Small intestine (tissue), 7 donors: ENCODE measurements around the gene BLOC1S4. TPM values are rescaled to one million over a fixed set of nuclear protein-coding genes. Genes with fewer than 3 reads are reported as not detected.

Source experiments
- DNase-seq, 2 donors: peaks; one replicate each; pipeline versions ENCODE4 v3.0.0 to v3.0.0-alpha.2; 2013
- FAIRE-seq: peaks from 2 replicates; lab custom pipeline; 2012; peaks lifted over from hg19 to GRCh38; lab: Jason Lieb, UNC
- H3K27ac ChIP-seq, 3 donors: one replicate each; pipeline ENCODE4 v1.5.1; 2013; ENCODE audit warnings: low read length in 2 of 3, mild to moderate bottlenecking in 2 of 3, control low read depth in 1 of 3, inconsistent platforms in 1 of 3, low read depth in 1 of 3, moderate library complexity in 1 of 3
- H3K27me3 ChIP-seq, 3 donors: one replicate each; pipeline ENCODE4 v1.6.1; 2013; ENCODE audit warnings: low read length in 3 of 3, inconsistent platforms in 1 of 3; ENCODE audit not compliant: control insufficient read depth in 3 of 3, insufficient read depth in 3 of 3
- H3K36me3 ChIP-seq, 3 donors: one replicate each; pipeline ENCODE4 v1.6.1; 2013; ENCODE audit warnings: low read length in 3 of 3, inconsistent platforms in 1 of 3, low read depth in 1 of 3, mild to moderate bottlenecking in 1 of 3, moderate library complexity in 1 of 3; ENCODE audit not compliant: control insufficient read depth in 3 of 3, insufficient read depth in 2 of 3
- H3K4me1 ChIP-seq, 3 donors: one replicate each; pipeline ENCODE4 v1.6.1; 2013; ENCODE audit warnings: low read length in 2 of 3, inconsistent platforms in 1 of 3, low read depth in 1 of 3, mild to moderate bottlenecking in 1 of 3, moderate library complexity in 1 of 3; ENCODE audit not compliant: control insufficient read depth in 3 of 3, insufficient read depth in 2 of 3
- H3K4me3 ChIP-seq, 3 donors: one replicate each; pipeline ENCODE4 v1.5.1; 2013; ENCODE audit warnings: low read length in 3 of 3, control low read depth in 1 of 3, inconsistent platforms in 1 of 3, low read depth in 1 of 3, mild to moderate bottlenecking in 1 of 3, moderate library complexity in 1 of 3
- H3K9me3 ChIP-seq, 2 donors: one replicate each; pipeline ENCODE4 v1.6.1; 2013; ENCODE audit warnings: low read depth in 1 of 2, low read length in 1 of 2; ENCODE audit not compliant: control insufficient read depth in 2 of 2, insufficient read depth in 1 of 2
- WGBS, 3 donors: extraction: QIAGEN DNeasy Blood & Tissue Kit; methylation state at CpG; one replicate each; pipeline ENCODE4 v1.1.7; 2013; 5-methylcytosine and 5-hydroxymethylcytosine counted together
- polyA plus RNA-seq, 4 donors: library from polyadenylated mRNA; stranded (reverse) in 3 of 4; unstranded in 1 of 4; fragments of 200-250 nt in 3 of 4; fragments of 120-200 nt in 1 of 4; gene quantifications; one replicate each; pipeline versions ENCODE4 v1.2.1 to v1.2.3, GENCODE V29; 2013
- donor health status: healthy with polysubstance abuse.
- donor health status: control.
- donor health status: control.
- donor health status: Bipolar disorder and iron deficiency.
- donor health status: healthy.

The BLOC1S4 gene
- polyA plus RNA-seq, 4 donors = 13.1 to 19.5 (median 16.7) TPM

GRCh38 chr4:6686104-6686787 lies 29.7 kb upstream of the BLOC1S4 start:
- Histone ChIP-seq H3K36me3 (peaks cover 0 to 2% (median 0%) of the 10 kb centered on the region in 3 donors), H3K4me1 (peaks cover 0 to 25% (median 0%) of the 10 kb centered on the region in 3 donors), H3K9me3 (no peaks in the 10 kb centered on the region), H3K4me3 (no peak overlapping the region), H3K27me3 (no peaks in the 10 kb centered on the region), H3K27ac (no peak overlapping the region)
- DNase-seq (no peak), FAIRE-seq (no peak)
- 67 to 80% (median 76%) methylated on average over 4 of the region's 4 CpGs for WGBS, 3 donors

- Histone ChIP-seq H3K4me1 (peaks cover 0 to 33% (median 0%) of the 10 kb centered on the region in 3 donors), H3K36me3 (peaks cover 0 to 6% (median 0%) of the 10 kb centered on the region in 3 donors), H3K4me3 (peak overlapping the region in 1 of 3 donors; percentile 9), H3K27me3 (no peaks in the 10 kb centered on the region), H3K27ac (peak overlapping the region in 2 of 3 donors; percentile 66 to 77), H3K9me3 (no peaks in the 10 kb centered on the region)
- peak in 1 of 2 donors; percentile 37 for DNase-seq
- FAIRE-seq = no peak
- WGBS, 3 donors = 76 to 84% (median 77%) methylated on average over 24 of the region's 24 CpGs
Measured at GRCh38 chr4:6687947-6688878, 27.8 kb upstream of the BLOC1S4 start.

GRCh38 chr4:6688879-6689505 lies 27.0 kb upstream of the BLOC1S4 start:
- Histone ChIP-seq H3K4me3 (peak overlapping the region in 1 of 3 donors; percentile 9), H3K9me3 (no peaks in the 10 kb centered on the region), H3K36me3 (peaks cover 0 to 6% (median 0%) of the 10 kb centered on the region in 3 donors), H3K27ac (peak overlapping the region in 2 of 3 donors; percentile 66 to 77), H3K27me3 (no peaks in the 10 kb centered on the region), H3K4me1 (peaks cover 0 to 40% (median 0%) of the 10 kb centered on the region in 3 donors)
- FAIRE-seq (no peak), DNase-seq (peak; percentile 64 to 73)
- WGBS, 3 donors = 25 to 29% (median 27%) methylated on average over 23 of the region's 23 CpGs

GRCh38 chr4:6689506-6689960 lies 26.4 kb upstream of the BLOC1S4 start:
- FAIRE-seq (no peak), DNase-seq (peak; percentile 24 to 68)
- peak overlapping the region in 1 of 3 donors; percentile 4 for H3K4me3 ChIP-seq
- H3K4me1 ChIP-seq = peaks cover 0 to 41% (median 3%) of the 10 kb centered on the region in 3 donors
- no peaks in the 10 kb centered on the region for H3K27me3 ChIP-seq
- H3K9me3 ChIP-seq = no peaks in the 10 kb centered on the region
- peaks cover 0 to 6% (median 0%) of the 10 kb centered on the region in 3 donors for H3K36me3 ChIP-seq
- peak overlapping the region in 2 of 3 donors; percentile 66 to 77 for H3K27ac ChIP-seq
- WGBS, 3 donors = 44 to 70% (median 48%) methylated on average over 15 of the region's 15 CpGs

GRCh38 chr4:6692379-6692778 lies 23.6 kb upstream of the BLOC1S4 start:
- FAIRE-seq = no peak
- WGBS, 3 donors = 82 to 95% (median 91%) methylated on average over 8 of the region's 8 CpGs

GRCh38 chr4:6692806-6693205 lies 23.2 kb upstream of the BLOC1S4 start:
- no peaks in the 10 kb centered on the region for H3K9me3 ChIP-seq
- FAIRE-seq (no peak), DNase-seq (no peak)
- peak overlapping the region in 2 of 3 donors; percentile 34 to 56 for H3K27ac ChIP-seq
- WGBS, 3 donors = 57 to 73% (median 65%) methylated on average over 3 of the region's 3 CpGs
- peaks cover 7 to 52% (median 8%) of the 10 kb centered on the region in 3 donors for H3K4me1 ChIP-seq
- H3K36me3 ChIP-seq = peaks cover 0 to 9% (median 0%) of the 10 kb centered on the region in 3 donors
- H3K4me3 ChIP-seq = no peak overlapping the region
- no peaks in the 10 kb centered on the region for H3K27me3 ChIP-seq

More at GRCh38 chr4:6692379-6692778, 23.6 kb upstream of the BLOC1S4 start:
- DNase-seq = no peak
- H3K4me3 ChIP-seq = no peak overlapping the region
- H3K36me3 ChIP-seq = peaks cover 0 to 9% (median 0%) of the 10 kb centered on the region in 3 donors
- H3K27me3 ChIP-seq = no peaks in the 10 kb centered on the region
- peaks cover 7 to 52% (median 8%) of the 10 kb centered on the region in 3 donors for H3K4me1 ChIP-seq
- peak overlapping the region in 1 of 3 donors; percentile 56 for H3K27ac ChIP-seq
- H3K9me3 ChIP-seq = no peaks in the 10 kb centered on the region

- H3K4me3 ChIP-seq = no peak within 1 kb of the TSS
- WGBS, 3 donors = 77 to 84% (median 80%) methylated on average over 29 of the region's 29 CpGs
- DNase-seq (peak; percentile 20 to 58), FAIRE-seq (no peak)
- no peaks in the 10 kb centered on the region for H3K27me3 ChIP-seq
- peak within 1 kb of the TSS in 2 of 3 donors; percentile 49 to 56 for H3K27ac ChIP-seq
- no peaks in the 10 kb centered on the region for H3K9me3 ChIP-seq
- peaks cover 0 to 9% (median 0%) of the 10 kb centered on the region in 3 donors for H3K36me3 ChIP-seq
- peaks cover 7 to 46% (median 8%) of the 10 kb centered on the region in 3 donors for H3K4me1 ChIP-seq
Measured at GRCh38 chr4:6693231-6694176, 22.5 kb upstream of the BLOC1S4 start, which contains the start of gene S100P. TSS of gene S100P (plus strand) at chr4:6693878. CDS start at chr4:6693933, 55 bp downstream.
